Measurements from ENCODE around the gene ERICH2. TPM values are rescaled to one million over a fixed set of nuclear protein-coding genes. Genes with fewer than 3 reads are reported as not detected.

ERICH2 gene
- total and polyA plus RNA-seq, 2 of the 13 experiments (the other 11 are each of a cell fraction or from before 2014, with no cell fraction given), result not detected

GRCh38 chr2:170744248-170745002, 25.8 kb upstream of the ERICH2 start (continued):
- TF ChIP-seq MED13 (CRISPR knock-in tag; IDR thresholded peaks at IDR 0.05) (no peak), STAT5B (CRISPR knock-in tag; IDR thresholded peaks at IDR 0.05) (no peak), NKX3-1 (CRISPR knock-in tag; IDR thresholded peaks at IDR 0.05) (no peak), HNRNPK (IDR thresholded peaks at IDR 0.05; ENCODE audit: low read depth, low read length, poor library complexity, severe bottlenecking) (no peak), SOX5 (CRISPR knock-in tag; IDR thresholded peaks at IDR 0.05; ENCODE audit: borderline replicate concordance) (peak; percentile 72; the same call in 1 of the 2 replicates), SP4 (CRISPR knock-in tag; IDR thresholded peaks at IDR 0.05) (no peak), KDM1A (CRISPR knock-in tag; IDR thresholded peaks at IDR 0.05) (no peak; the same call in 1 of the 2 replicates), NR2F6 (IDR thresholded peaks at IDR 0.05) (peak; percentile 34; the same call in 1 of the 2 replicates), NR2F6 (CRISPR knock-in tag; IDR thresholded peaks at IDR 0.05) (no peak), NCOR1 (IDR thresholded peaks at IDR 0.05; ENCODE audit: borderline replicate concordance, low read length) (peak; percentile 57; the same call in 1 of the 2 replicates), TAF1 (CRISPR knock-in tag; IDR thresholded peaks at IDR 0.05) (peak; percentile 36; the same call in 1 of the 2 replicates), ZEB1 (IDR thresholded peaks at IDR 0.05; ENCODE audit: insufficient replicate concordance, low read depth) (no peak), ZC3H13 (CRISPR knock-in tag; IDR thresholded peaks at IDR 0.05) (no peak), ZNF512B (CRISPR knock-in tag; IDR thresholded peaks at IDR 0.05; ENCODE audit: borderline replicate concordance) (no peak), ZNF337 (CRISPR knock-in tag; IDR thresholded peaks at IDR 0.05; ENCODE audit: borderline replicate concordance, low read depth) (no peak), ZNF704 (CRISPR knock-in tag; IDR thresholded peaks at IDR 0.05; ENCODE audit: borderline replicate concordance) (no peak), ZNF773 (CRISPR knock-in tag; IDR thresholded peaks at IDR 0.05; ENCODE audit: borderline replicate concordance) (no peak), ZNF382 (CRISPR knock-in tag; IDR thresholded peaks at IDR 0.05; ENCODE audit: borderline replicate concordance) (no peak), ZMYM2 (CRISPR knock-in tag; IDR thresholded peaks at IDR 0.05) (no peak), ZNF879 (CRISPR knock-in tag; IDR thresholded peaks at IDR 0.05) (no peak)
- TF ChIP-seq, protein P1, sequence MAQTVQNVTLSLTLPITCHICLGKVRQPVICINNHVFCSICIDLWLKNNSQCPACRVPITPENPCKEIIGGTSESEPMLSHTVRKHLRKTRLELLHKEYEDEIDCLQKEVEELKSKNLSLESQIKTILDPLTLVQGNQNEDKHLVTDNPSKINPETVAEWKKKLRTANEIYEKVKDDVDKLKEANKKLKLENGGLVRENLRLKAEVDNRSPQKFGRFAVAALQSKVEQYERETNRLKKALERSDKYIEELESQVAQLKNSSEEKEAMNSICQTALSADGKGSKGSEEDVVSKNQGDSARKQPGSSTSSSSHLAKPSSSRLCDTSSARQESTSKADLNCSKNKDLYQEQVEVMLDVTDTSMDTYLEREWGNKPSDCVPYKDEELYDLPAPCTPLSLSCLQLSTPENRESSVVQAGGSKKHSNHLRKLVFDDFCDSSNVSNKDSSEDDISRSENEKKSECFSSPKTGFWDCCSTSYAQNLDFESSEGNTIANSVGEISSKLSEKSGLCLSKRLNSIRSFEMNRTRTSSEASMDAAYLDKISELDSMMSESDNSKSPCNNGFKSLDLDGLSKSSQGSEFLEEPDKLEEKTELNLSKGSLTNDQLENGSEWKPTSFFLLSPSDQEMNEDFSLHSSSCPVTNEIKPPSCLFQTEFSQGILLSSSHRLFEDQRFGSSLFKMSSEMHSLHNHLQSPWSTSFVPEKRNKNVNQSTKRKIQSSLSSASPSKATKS (CRISPR knock-in tag; IDR thresholded peaks at IDR 0.05), result no peak
- TF ChIP-seq, protein P2, sequence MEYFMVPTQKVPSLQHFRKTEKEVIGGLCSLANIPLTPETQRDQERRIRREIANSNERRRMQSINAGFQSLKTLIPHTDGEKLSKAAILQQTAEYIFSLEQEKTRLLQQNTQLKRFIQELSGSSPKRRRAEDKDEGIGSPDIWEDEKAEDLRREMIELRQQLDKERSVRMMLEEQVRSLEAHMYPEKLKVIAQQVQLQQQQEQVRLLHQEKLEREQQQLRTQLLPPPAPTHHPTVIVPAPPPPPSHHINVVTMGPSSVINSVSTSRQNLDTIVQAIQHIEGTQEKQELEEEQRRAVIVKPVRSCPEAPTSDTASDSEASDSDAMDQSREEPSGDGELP (IDR thresholded peaks at IDR 0.05; ENCODE audit: borderline replicate concordance, low read depth), result peak; percentile 60; the same call in 1 of the 2 replicates
- TF ChIP-seq, protein P3, sequence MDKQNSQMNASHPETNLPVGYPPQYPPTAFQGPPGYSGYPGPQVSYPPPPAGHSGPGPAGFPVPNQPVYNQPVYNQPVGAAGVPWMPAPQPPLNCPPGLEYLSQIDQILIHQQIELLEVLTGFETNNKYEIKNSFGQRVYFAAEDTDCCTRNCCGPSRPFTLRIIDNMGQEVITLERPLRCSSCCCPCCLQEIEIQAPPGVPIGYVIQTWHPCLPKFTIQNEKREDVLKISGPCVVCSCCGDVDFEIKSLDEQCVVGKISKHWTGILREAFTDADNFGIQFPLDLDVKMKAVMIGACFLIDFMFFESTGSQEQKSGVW (CRISPR knock-in tag; IDR thresholded peaks at IDR 0.05; ENCODE audit: borderline replicate concordance), result no peak
